Keratinocyte (primary cell): ENCODE measurements around the gene ADAMTS17.

Experiments used
- CTCF ChIP-seq, 3 experiments: IDR thresholded peaks in 1 of 3; conservative IDR thresholded peaks in 1 of 3; optimal IDR thresholded peaks in 1 of 3; 2 replicates in 2 of 3; 3 replicates in 1 of 3; pipeline versions ENCODE3 to v1.5.1; 2011; ENCODE audit warnings: low read length in 3 of 3, mild to moderate bottlenecking in 3 of 3, moderate library complexity in 2 of 3, control low read depth in 1 of 3, inconsistent platforms in 1 of 3; ENCODE audit not compliant: insufficient read depth in 2 of 3; ENCODE audit errors: extremely low read depth in 1 of 3
- EZH2 ChIP-seq: IDR thresholded peaks from one replicate; pipeline ENCODE4 v1.6.1; 2012; ENCODE audit warnings: inconsistent platforms, mild to moderate bottlenecking, low read length, moderate library complexity

- TF ChIP-seq CTCF (optimal IDR thresholded peaks at IDR 0.05 in 1 of 3, IDR thresholded peaks at IDR 0.05 in 1 of 3, conservative IDR thresholded peaks at IDR 0.05 in 1 of 3; ENCODE audit: extremely low read depth in 1 of 3, insufficient read depth in 2 of 3, low read length in 3 of 3) (no peak), EZH2 (no peak)
These were observed 248.3 kb downstream of the ADAMTS17 start for GRCh38 chr15:100093211-100094126.
